Kasumi-1 (cell line): Measurements from ENCODE around the gene CHST3.
"Not testable (repeated sequence)": the region's sequence is repeated elsewhere in the genome, so short reads cannot be mapped to it uniquely, and the experiment has no call there.

Experiments used
- DNase-seq, 2 experiments: peaks; one replicate each; lab custom pipeline; 2025; lab: John Stamatoyannopoulos, UW

CHST3 gene

GRCh38 chr10:71964098-71964742 lies at the start of gene CHST3:
Gene CHST3, plus strand, starts transcription at chr10:71964395. Its CDS starts 41,448 bp downstream, at chr10:72005843.
- peak; percentile 26 to 32 for DNase-seq

GRCh38 chr10:71916827-71917226 lies 47.4 kb upstream of the CHST3 start:
- DNase-seq, result no peak

- no peak for DNase-seq
Measured at GRCh38 chr10:71918992-71919391, 45.2 kb upstream of the CHST3 start.

- not testable (repeated sequence) for DNase-seq
Measured at GRCh38 chr10:71919956-71920539, 44.1 kb upstream of the CHST3 start.

- DNase-seq, result no peak
Measured at GRCh38 chr10:71920540-71921323, 43.5 kb upstream of the CHST3 start.

- no peak for DNase-seq
Measured at GRCh38 chr10:71921324-71922027, 42.7 kb upstream of the CHST3 start.

- no peak for DNase-seq
Measured at GRCh38 chr10:71923138-71923692, 41.0 kb upstream of the CHST3 start.

GRCh38 chr10:71924771-71925170 lies 39.4 kb upstream of the CHST3 start:
- no peak for DNase-seq

GRCh38 chr10:71927159-71927558 lies 37.0 kb upstream of the CHST3 start:
- no peak for DNase-seq

- DNase-seq, result no peak
Measured at GRCh38 chr10:71927776-71928592, 36.2 kb upstream of the CHST3 start.

- DNase-seq, result no peak
Measured at GRCh38 chr10:71931295-71931694, 32.9 kb upstream of the CHST3 start.

- no peak for DNase-seq
Measured at GRCh38 chr10:71933651-71934050, 30.5 kb upstream of the CHST3 start.

GRCh38 chr10:71938211-71938610 lies 26.0 kb upstream of the CHST3 start:
- no peak for DNase-seq

- DNase-seq, result no peak
Measured at GRCh38 chr10:71939304-71939703, 24.9 kb upstream of the CHST3 start.

GRCh38 chr10:71939861-71940474 lies 24.2 kb upstream of the CHST3 start:
- DNase-seq, result no peak

- no peak for DNase-seq
Measured at GRCh38 chr10:71940752-71941151, 23.4 kb upstream of the CHST3 start.

- no peak for DNase-seq
Measured at GRCh38 chr10:71941318-71941717, 22.9 kb upstream of the CHST3 start.

- no peak for DNase-seq
Measured at GRCh38 chr10:71945819-71946474, 18.2 kb upstream of the CHST3 start.

GRCh38 chr10:71946700-71947099 lies 17.5 kb upstream of the CHST3 start:
- DNase-seq, result no peak

GRCh38 chr10:71948496-71949067 lies 15.6 kb upstream of the CHST3 start:
- DNase-seq, result no peak
